Astrocyte (in vitro differentiated cells and primary cell): ENCODE results near the gene CORO2B.

Experiments used
- EZH2 ChIP-seq: IDR thresholded peaks from 2 replicates; pipeline ENCODE4 v1.6.1; 2012; ENCODE audit warnings: mild to moderate bottlenecking, low read length, inconsistent platforms; ENCODE audit not compliant: insufficient read depth
- TF ChIP-seq, protein P1 (sequence below): IDR thresholded peaks from 2 replicates; pipeline ENCODE4 v1.5.1; 2011; ENCODE audit warnings: low read depth, mild to moderate bottlenecking, inconsistent platforms, low read length, moderate library complexity; ENCODE audit not compliant: insufficient read depth

DNA sequence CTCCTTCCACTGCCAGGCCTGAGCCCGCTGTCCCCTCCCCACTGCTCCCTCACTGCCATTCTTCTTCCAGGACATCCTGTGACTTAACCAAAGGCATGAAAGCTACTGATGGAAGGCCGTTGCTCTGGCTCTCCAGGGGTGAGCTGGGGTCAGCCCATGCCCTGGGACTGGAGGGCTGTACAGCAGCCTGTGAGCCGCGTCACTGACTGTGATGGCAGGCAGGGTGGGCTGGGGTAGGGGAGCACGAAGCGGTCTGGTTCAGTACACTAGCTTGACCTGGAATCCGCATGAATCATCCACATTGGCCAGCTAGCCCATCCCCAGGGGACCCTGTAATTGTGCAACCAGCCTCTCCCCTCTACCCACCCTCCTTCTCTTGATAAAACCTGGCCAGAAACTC is 30.8 kb downstream of the CORO2B start:
- TF ChIP-seq, protein P1, sequence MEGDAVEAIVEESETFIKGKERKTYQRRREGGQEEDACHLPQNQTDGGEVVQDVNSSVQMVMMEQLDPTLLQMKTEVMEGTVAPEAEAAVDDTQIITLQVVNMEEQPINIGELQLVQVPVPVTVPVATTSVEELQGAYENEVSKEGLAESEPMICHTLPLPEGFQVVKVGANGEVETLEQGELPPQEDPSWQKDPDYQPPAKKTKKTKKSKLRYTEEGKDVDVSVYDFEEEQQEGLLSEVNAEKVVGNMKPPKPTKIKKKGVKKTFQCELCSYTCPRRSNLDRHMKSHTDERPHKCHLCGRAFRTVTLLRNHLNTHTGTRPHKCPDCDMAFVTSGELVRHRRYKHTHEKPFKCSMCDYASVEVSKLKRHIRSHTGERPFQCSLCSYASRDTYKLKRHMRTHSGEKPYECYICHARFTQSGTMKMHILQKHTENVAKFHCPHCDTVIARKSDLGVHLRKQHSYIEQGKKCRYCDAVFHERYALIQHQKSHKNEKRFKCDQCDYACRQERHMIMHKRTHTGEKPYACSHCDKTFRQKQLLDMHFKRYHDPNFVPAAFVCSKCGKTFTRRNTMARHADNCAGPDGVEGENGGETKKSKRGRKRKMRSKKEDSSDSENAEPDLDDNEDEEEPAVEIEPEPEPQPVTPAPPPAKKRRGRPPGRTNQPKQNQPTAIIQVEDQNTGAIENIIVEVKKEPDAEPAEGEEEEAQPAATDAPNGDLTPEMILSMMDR: no peak
- no peak for TF ChIP-seq EZH2
